NCI-H146 treated with DMSO at 0.1 percent for 48 hours (cell line): Measurements from ENCODE around the gene CTF1.
"Not testable (repeated sequence)": the region's sequence is repeated elsewhere in the genome, so short reads cannot be mapped to it uniquely, and the experiment has no call there.

Experiments
- DNase-seq: peaks from one replicate; lab custom pipeline; 2025; ENCODE audit not compliant: unreplicated experiment; lab: John Stamatoyannopoulos, UW

The CTF1 gene, protein sequence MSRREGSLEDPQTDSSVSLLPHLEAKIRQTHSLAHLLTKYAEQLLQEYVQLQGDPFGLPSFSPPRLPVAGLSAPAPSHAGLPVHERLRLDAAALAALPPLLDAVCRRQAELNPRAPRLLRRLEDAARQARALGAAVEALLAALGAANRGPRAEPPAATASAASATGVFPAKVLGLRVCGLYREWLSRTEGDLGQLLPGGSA

GRCh38 chr16:30896261-30896888, at the start of gene CTF1:
Gene CTF1 (plus strand): TSS chr16:30896614. CDS start chr16:30896644, 30 bp downstream.
- no peak for DNase-seq

GRCh38 chr16:30846649-30847402, 49.6 kb upstream of the CTF1 start:
- DNase-seq = no peak

GRCh38 chr16:30850246-30850645, 46.2 kb upstream of the CTF1 start:
- DNase-seq = no peak

DNA sequence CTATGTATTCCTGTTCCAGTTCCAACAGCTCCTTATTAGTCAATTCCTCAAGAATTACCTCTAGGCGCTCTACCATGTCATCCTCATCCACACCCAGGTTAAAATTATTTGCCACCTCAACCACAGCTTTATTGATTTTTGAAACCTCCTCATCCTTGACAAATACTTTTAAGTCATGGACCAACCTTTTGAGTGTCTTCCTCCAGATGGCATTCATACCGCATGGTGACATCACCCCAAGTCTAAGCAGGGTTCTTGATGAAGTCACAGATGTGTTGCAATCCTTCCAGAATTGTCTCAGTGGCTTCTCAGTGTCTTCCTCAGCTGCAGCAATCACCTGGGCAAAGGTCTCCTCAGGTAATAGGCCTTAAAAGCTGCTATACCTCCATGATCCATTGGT, 42.7 kb upstream of the CTF1 start:
- no peak for DNase-seq

- no peak for DNase-seq
Observed at GRCh38 chr16:30858111-30858495, 38.3 kb upstream of the CTF1 start.

DNA sequence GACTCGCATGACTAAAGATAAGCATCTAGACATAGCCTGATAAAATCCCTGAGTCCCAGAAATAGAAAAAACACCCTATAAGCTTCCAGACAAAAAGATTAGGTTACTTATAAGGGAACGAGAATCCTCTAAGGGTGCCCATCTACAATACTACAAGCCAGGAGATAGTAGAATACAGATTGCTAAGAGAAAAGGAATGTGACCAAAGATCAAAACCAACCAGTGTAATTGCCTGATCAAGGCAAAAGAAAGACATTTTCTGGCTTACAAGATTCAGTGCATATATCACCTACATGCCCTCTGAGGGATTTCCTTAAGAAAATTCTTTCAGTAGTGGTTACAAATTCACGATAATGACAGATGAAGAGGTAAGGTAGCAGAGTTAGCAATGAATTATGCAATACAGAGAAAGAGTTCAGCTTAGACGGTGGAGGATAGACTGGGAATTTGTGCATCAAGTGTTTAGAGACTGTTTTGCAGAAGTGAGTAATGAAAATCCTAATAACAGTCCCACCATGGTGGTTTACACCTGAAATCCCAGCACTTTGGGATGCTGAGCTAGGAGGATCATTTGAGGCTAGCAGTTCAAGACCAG, 37.5 kb upstream of the CTF1 start:
- no peak for DNase-seq

DNA sequence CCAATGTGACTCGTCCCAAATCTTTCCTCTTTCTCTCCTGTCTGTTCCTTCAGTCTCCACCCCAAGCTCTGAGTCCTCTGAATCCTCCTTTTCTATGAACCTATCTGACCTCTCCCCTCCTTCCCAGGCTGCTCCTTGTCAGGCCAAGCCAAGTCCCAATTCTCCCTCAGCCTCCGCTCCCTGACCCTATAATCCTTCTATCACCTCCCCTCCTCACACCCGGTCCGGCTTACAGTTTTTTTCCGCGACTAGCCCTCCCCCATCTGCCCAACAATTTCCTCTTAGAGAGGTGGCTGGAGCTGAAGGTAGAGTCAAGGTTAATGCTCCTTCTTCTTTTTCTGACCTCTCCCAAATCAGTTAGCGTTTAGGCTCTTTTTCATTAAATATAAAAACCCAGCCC, 35.7 kb upstream of the CTF1 start:
- DNase-seq = not testable (repeated sequence)

GRCh38 chr16:30863178-30863577, 33.2 kb upstream of the CTF1 start:
- DNase-seq = not testable (repeated sequence)

DNA sequence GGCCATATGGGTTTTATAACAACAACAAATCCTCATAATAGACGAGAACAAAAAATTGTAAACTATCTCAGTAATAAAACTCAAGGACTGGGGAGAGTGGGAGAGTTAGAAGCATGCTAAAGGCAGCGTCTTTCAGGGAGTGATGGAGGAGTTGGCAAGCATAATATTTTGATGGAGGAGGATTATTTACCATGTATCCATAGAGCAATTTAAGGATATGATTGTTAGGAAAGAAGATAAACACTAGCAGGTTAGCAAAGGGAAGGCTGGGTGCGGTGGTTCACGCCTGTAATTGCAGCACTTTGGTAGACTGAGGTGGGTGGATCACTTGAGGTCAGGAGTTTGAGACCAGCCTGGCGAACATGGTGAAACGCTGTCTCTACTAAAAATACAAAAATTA, 30.4 kb upstream of the CTF1 start:
- DNase-seq = no peak

DNA sequence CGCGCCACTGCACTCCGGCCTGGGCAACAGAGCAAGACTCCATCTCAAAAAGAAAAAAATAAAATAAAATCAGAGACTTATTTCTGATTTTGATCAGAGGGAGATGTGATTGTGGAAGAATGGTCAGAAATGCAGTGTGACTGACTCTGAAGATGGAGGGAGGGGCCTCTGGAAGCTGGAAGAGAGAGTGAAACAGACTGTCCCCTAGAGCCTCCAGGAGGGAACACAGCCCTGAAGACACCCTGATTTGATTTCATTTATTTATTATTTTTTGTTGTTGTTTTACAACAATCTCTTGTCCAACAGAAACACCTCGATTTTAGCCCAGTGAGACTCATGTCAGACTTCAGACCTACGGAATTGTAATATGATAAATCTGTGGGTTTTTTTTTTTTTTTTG, 28.7 kb upstream of the CTF1 start:
- DNase-seq = no peak

GRCh38 chr16:30870904-30871303, 25.5 kb upstream of the CTF1 start:
- no peak for DNase-seq

- DNase-seq = no peak
Observed at GRCh38 chr16:30874244-30874820, 22.1 kb upstream of the CTF1 start.

GRCh38 chr16:30874821-30875717, 21.3 kb upstream of the CTF1 start:
- peak; percentile 85 for DNase-seq

- peak; percentile 47 for DNase-seq
Observed at GRCh38 chr16:30875871-30876801, 20.3 kb upstream of the CTF1 start.

GRCh38 chr16:30876867-30877266, 19.5 kb upstream of the CTF1 start:
- DNase-seq = peak; percentile 23

- DNase-seq = peak; percentile 17
Observed at GRCh38 chr16:30882429-30883310, 13.7 kb upstream of the CTF1 start.

DNA sequence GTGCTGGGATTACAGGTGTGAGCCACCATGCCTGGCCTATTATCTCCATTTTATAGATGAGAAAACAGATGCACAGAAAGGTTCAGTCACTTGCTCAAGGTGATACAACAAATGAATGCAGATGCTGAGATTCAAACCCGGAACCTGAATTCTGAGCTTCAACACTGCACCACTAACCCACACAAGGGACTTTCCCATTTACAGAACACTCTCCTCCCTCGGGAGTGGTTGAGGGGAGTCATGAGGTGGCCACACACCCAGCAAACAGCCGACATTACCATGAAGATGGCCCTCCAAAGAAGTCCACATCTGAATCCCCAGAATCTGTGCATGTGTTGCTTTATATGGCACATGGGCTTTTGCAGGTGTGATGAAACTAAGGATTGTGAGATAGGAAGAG, 11.7 kb upstream of the CTF1 start:
- DNase-seq = no peak

DNA sequence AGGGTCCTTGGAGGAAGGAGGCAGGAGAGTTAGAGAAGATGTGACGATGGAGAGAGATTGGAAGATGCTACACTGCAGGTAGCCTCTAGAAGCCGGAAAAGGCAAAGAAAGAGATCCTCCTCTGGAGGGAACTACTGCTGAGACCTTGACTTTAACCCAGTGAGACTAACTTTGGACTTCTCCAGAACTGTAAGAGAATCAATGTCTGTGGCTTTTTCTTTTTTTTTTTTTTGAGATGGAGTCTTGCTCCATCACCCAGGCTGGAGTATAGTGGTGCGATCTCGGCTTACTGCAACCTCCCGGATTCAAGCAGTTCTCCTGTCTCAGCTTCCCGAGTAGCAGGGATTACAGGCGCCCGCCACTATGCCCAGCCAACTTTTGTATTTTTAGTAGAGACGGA, 11.2 kb upstream of the CTF1 start:
- no peak for DNase-seq
